GM12872 (cell line): ENCODE data around the gene AP4E1.

Experiments
- CTCF ChIP-seq: IDR thresholded peaks from 3 replicates; pipeline ENCODE4 v1.5.1; 2011; ENCODE audit warnings: low read depth, mild to moderate bottlenecking, low read length, moderate library complexity; ENCODE audit not compliant: insufficient read depth

AP4E1 gene

DNA sequence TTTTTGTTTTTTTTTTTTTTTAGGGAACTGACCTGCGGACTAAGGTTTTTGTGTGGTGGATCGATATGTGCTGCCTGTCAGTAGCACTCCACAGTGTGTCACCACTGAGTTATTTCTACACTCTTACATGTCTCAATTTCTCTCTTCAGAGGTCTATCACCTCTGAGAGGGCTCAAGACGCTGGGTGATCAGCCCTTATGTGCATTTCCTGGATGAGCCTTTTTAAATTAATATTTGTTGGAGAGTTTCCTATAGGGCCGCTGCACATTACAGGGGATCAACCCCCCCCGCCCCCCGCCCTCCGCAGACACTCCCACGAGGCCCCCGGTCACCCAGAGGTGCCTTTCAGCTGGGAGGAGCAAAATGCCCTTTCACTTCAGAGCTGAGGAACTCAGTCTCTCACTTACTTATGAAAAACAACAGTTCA is 34.5 kb upstream of the AP4E1 start:
- peak; percentile 47; the same call in 2 of the 3 replicates for TF ChIP-seq CTCF

- no peak for TF ChIP-seq CTCF
Measured at GRCh38 chr15:50876260-50876988, 32.1 kb upstream of the AP4E1 start.

- TF ChIP-seq CTCF, result peak; percentile 99
Measured at GRCh38 chr15:50876989-50877360, 31.5 kb upstream of the AP4E1 start.

DNA sequence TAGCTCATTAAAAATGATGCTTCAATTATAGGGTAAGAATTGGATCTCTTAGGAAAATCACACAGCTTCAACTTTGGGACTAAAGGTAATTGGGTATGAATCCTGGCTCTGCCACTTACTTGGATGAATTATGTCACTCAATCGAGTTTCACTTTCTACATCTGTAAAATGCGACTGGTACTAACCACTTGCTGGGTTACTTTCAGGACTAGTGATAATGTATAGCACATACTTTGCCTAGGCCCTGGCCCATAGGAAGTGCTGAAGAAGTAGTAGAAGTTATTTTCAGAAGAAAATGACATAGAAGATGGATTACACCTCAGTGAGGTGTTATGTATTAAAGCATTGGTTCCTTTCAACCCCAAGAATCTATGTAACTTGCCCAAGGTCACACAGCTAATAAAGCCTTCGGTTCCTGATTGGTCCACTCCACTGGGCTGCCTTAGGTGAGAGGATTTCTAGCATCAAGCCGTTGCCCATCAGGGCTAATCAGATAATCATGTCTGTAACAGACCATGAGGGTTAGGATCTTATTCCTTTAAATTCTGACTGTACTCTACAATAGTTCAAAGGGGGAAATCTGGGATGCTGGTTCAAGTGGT is 29.4 kb upstream of the AP4E1 start:
- no peak for TF ChIP-seq CTCF

GRCh38 chr15:50880206-50880605 is 28.3 kb upstream of the AP4E1 start:
- no peak for TF ChIP-seq CTCF

DNA sequence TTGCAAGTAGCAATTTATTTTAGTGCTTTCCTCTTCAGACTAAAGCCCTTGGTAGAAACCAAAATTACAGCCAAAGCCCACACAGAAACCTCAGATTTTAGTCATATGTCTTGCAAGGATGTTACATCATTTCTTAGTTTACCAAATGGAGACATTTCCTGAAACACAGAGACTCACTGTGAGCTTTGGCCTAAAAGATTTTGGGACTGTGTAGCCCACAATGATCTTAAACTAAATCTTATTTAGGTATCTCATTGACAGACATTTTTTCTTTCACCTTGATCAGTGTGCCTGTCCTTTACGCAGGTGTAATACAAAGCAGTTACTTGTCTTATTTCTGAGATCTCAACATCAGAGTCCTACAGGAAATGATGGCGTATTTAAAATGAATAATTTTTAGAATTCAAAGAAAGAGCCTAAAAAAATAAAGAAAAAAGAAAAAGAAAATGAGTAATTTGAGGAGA is 27.8 kb upstream of the AP4E1 start:
- TF ChIP-seq CTCF, result no peak

GRCh38 chr15:50881121-50882048 is 27.1 kb upstream of the AP4E1 start:
- TF ChIP-seq CTCF, result no peak
